SU-DHL-6 (cell line): ENCODE measurements around the gene MRRF.

ENCODE experiments used
- EZH2phosphoT487 ChIP-seq: fragments of 200-600 bp; sonication (generic), shearing (Covaris generic); conservative IDR thresholded peaks from 2 replicates; pipeline ENCODE4 v1.6.1; 2018; ENCODE audit warnings: mild to moderate bottlenecking, antibody characterized with exemption, low read length, moderate library complexity, mixed read lengths
- TF ChIP-seq, protein P1 (sequence below): fragments of 200-600 bp; sonication (generic); IDR thresholded peaks from one replicate; pipeline ENCODE4 v1.5.1; 2017; ENCODE audit warnings: antibody characterized with exemption, mild to moderate bottlenecking, low read length, moderate library complexity; ENCODE audit not compliant: insufficient read depth, poor library complexity, severe bottlenecking

DNA sequence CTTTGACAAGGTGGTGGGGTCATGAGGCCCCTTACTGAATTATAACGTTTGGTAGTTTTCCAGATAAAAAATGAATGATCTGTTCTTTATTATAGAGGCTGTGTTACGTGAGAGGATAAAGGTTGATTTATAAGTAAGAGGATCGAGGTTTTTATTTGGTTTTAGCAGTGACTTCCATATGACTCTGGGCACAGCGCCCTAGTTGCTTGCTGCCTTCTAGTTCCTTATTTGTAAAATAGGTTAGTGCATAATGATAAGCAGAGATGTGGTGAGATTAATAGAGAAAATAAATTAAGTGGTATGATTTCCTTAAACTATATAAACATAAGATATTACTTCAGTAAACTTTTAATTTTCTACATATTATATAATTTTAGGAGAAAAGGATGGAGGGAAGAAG is 29.8 kb downstream of the MRRF start:
- TF ChIP-seq, protein P1, sequence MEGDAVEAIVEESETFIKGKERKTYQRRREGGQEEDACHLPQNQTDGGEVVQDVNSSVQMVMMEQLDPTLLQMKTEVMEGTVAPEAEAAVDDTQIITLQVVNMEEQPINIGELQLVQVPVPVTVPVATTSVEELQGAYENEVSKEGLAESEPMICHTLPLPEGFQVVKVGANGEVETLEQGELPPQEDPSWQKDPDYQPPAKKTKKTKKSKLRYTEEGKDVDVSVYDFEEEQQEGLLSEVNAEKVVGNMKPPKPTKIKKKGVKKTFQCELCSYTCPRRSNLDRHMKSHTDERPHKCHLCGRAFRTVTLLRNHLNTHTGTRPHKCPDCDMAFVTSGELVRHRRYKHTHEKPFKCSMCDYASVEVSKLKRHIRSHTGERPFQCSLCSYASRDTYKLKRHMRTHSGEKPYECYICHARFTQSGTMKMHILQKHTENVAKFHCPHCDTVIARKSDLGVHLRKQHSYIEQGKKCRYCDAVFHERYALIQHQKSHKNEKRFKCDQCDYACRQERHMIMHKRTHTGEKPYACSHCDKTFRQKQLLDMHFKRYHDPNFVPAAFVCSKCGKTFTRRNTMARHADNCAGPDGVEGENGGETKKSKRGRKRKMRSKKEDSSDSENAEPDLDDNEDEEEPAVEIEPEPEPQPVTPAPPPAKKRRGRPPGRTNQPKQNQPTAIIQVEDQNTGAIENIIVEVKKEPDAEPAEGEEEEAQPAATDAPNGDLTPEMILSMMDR, result no peak
- TF ChIP-seq EZH2phosphoT487, result no peak
